ENCODE measurements around the gene SHISA9. TPM values are rescaled to one million over a fixed set of nuclear protein-coding genes. Genes with fewer than 3 reads are reported as not detected.

SHISA9 gene
- polyA plus RNA-seq, 2 of the 4 experiments (the other 2 are of a cell fraction) = 0.16 TPM; not detected in 1

DNA sequence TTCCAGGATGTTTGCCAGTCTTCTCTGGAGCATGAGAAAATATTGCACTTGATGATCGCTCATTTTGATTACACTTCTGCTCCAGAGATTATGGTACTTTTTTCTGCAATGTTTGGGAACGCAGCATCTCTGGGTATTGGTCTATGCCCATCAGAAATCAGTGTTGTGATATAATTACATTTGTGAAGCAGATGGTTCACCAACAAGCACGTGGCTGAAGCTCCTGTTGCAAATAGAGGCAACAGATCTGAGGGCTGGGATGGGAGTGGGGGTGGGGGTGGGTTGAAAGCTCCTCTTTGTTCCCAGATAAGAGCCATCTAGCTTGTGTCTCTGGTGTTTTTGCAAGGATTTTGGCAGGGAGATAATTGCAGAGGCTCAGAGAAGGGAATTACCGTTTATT, 252.3 kb downstream of the SHISA9 start (continued):
- TF ChIP-seq, protein P1, sequence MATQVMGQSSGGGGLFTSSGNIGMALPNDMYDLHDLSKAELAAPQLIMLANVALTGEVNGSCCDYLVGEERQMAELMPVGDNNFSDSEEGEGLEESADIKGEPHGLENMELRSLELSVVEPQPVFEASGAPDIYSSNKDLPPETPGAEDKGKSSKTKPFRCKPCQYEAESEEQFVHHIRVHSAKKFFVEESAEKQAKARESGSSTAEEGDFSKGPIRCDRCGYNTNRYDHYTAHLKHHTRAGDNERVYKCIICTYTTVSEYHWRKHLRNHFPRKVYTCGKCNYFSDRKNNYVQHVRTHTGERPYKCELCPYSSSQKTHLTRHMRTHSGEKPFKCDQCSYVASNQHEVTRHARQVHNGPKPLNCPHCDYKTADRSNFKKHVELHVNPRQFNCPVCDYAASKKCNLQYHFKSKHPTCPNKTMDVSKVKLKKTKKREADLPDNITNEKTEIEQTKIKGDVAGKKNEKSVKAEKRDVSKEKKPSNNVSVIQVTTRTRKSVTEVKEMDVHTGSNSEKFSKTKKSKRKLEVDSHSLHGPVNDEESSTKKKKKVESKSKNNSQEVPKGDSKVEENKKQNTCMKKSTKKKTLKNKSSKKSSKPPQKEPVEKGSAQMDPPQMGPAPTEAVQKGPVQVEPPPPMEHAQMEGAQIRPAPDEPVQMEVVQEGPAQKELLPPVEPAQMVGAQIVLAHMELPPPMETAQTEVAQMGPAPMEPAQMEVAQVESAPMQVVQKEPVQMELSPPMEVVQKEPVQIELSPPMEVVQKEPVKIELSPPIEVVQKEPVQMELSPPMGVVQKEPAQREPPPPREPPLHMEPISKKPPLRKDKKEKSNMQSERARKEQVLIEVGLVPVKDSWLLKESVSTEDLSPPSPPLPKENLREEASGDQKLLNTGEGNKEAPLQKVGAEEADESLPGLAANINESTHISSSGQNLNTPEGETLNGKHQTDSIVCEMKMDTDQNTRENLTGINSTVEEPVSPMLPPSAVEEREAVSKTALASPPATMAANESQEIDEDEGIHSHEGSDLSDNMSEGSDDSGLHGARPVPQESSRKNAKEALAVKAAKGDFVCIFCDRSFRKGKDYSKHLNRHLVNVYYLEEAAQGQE (IDR thresholded peaks at IDR 0.05) = no peak

DNA sequence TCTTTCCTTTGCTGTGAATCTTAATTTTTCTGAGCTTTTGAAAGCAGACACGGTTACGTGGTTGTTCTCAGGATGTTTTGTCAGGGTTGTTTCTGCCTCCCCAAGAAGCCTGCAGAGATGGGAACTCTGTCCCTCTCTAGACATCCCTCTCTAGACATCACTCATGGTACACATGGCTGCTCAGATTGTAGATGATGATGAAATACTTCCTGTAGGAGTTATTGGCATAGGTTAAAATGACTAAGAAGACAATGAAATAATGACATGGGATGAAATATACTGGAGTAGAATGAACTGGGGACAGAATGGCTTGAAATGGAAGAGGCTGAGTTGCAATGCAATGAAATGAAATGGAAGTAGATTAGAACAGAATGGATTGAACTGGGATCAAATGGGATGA, 253.4 kb downstream of the SHISA9 start:
- POLR2A ChIA-PET = no interaction called here

DNA sequence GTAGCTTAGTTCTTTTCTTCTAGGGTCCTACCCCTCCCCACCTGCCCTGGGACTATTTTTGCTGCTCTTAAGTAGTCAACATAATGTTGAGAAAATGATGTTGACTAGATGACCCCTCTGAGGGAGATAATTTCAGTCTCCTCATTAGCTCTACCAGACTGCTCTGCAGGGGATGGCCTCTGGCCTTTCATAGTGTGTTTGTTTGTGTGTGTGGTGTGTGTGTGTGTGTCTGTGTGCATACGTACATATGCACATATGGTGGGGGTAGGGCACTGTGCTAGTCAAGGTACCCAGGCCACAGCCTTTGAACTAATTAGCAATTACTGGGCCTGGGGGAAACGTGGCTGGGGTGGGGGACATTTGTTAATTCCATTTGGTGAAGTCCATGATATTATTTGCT, 254.0 kb downstream of the SHISA9 start:
- TF ChIP-seq, protein P2, sequence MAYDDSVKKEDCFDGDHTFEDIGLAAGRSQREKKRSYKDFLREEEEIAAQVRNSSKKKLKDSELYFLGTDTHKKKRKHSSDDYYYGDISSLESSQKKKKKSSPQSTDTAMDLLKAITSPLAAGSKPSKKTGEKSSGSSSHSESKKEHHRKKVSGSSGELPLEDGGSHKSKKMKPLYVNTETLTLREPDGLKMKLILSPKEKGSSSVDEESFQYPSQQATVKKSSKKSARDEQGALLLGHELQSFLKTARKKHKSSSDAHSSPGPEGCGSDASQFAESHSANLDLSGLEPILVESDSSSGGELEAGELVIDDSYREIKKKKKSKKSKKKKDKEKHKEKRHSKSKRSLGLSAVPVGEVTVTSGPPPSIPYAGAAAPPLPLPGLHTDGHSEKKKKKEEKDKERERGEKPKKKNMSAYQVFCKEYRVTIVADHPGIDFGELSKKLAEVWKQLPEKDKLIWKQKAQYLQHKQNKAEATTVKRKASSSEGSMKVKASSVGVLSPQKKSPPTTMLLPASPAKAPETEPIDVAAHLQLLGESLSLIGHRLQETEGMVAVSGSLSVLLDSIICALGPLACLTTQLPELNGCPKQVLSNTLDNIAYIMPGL (CRISPR knock-in tag; IDR thresholded peaks at IDR 0.05; ENCODE audit: borderline replicate concordance) = no peak
- TF ChIP-seq PHF8 (IDR thresholded peaks at IDR 0.05; ENCODE audit: borderline replicate concordance, low read depth) (no peak), CHD2 (IDR thresholded peaks at IDR 0.05; ENCODE audit: low read length, partially characterized antibody) (no peak), EHMT2 (IDR thresholded peaks at IDR 0.05; ENCODE audit: low read depth) (no peak), ZFP36 (IDR thresholded peaks at IDR 0.05; ENCODE audit: borderline replicate concordance, partially characterized antibody) (no peak), BHLHE40 (IDR thresholded peaks at IDR 0.05; ENCODE audit: low read depth, low read length) (no peak), POLR2AphosphoS2 (conservative IDR thresholded peaks at IDR 0.05; ENCODE audit: low read length) (no peak), EHF (CRISPR knock-in tag; IDR thresholded peaks at IDR 0.05) (no peak)
- TF ChIP-seq, protein P3, sequence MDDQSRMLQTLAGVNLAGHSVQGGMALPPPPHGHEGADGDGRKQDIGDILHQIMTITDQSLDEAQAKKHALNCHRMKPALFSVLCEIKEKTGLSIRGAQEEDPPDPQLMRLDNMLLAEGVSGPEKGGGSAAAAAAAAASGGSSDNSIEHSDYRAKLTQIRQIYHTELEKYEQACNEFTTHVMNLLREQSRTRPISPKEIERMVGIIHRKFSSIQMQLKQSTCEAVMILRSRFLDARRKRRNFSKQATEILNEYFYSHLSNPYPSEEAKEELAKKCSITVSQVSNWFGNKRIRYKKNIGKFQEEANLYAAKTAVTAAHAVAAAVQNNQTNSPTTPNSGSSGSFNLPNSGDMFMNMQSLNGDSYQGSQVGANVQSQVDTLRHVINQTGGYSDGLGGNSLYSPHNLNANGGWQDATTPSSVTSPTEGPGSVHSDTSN (IDR thresholded peaks at IDR 0.05) = no peak
- TF ChIP-seq, protein P1 (IDR thresholded peaks at IDR 0.05) = no peak
- TF ChIP-seq, protein P4, sequence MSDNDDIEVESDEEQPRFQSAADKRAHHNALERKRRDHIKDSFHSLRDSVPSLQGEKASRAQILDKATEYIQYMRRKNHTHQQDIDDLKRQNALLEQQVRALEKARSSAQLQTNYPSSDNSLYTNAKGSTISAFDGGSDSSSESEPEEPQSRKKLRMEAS (IDR thresholded peaks at IDR 0.05) = no peak
- TF ChIP-seq, protein P5, sequence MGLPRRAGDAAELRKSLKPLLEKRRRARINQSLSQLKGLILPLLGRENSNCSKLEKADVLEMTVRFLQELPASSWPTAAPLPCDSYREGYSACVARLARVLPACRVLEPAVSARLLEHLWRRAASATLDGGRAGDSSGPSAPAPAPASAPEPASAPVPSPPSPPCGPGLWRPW (IDR thresholded peaks at IDR 0.05) = no peak
- FAIRE-seq (no peak), DNase-seq (ENCODE audit: low read depth in 1 of 2, low spot score in 1 of 2) (no peak), ATAC-seq (no peak)
- no peak overlapping the region for H3K4me2 ChIP-seq
- H3K9me3 ChIP-seq = no peaks in the 10 kb centered on the region
- no peaks in the 10 kb centered on the region for H3K4me1 ChIP-seq
- CTCF ChIA-PET = interaction anchor here (0.9 kb wide), 1 partner anchor 13 kb away, joined by 3 read pairs; no protein-coding TSS in a partner anchor
- WGBS (ENCODE audit: missing lambda C conversion rate) = 4% methylated on average over 2 of the region's 2 CpGs
- no peak overlapping the region for H3K27ac ChIP-seq
- no peak overlapping the region for H3K4me3 ChIP-seq
- POLR2A ChIA-PET = no interaction called here

More for the DNA sequence above, 253.4 kb downstream of the SHISA9 start:
- WGBS (ENCODE audit: missing lambda C conversion rate) = 2% methylated on average over 2 of the region's 2 CpGs
- TF ChIP-seq SMC3 (IDR thresholded peaks at IDR 0.05) (no peak), MAZ (IDR thresholded peaks at IDR 0.05; ENCODE audit: borderline replicate concordance, low read depth, low read length) (no peak), POLR2AphosphoS2 (conservative IDR thresholded peaks at IDR 0.05; ENCODE audit: low read length) (no peak)
- TF ChIP-seq, protein P1 (IDR thresholded peaks at IDR 0.05) = no peak
- CTCF ChIA-PET = interaction anchor here (0.9 kb wide), 1 partner anchor 13 kb away, joined by 3 read pairs; no protein-coding TSS in a partner anchor
- no peak overlapping the region for H3K27ac ChIP-seq
- H3K4me3 ChIP-seq = no peak overlapping the region
- FAIRE-seq (no peak), DNase-seq (ENCODE audit: low read depth in 1 of 2, low spot score in 1 of 2) (no peak), ATAC-seq (no peak)
- H3K4me2 ChIP-seq = no peak overlapping the region
- no peaks in the 10 kb centered on the region for H3K4me1 ChIP-seq
- no peaks in the 10 kb centered on the region for H3K9me3 ChIP-seq

Measured in A549 (cell line).